HEK293 (cell line): ENCODE measurements around the gene TLCD3A.

Experiments used
- CTCF ChIA-PET: fragments of 350-600 bp; formaldehyde crosslinking; extraction: SDS; loops from one replicate; lab custom pipeline; 2021; ENCODE audit warnings: antibody characterized with exemption; lab: Yijun Ruan, JAX
- POLR2A ChIA-PET: fragments of 300-600 bp; formaldehyde crosslinking; extraction: SDS; loops from one replicate; lab custom pipeline; 2020; ENCODE audit warnings: antibody characterized with exemption, inconsistent platforms; lab: Yijun Ruan, JAX
- H3K27ac ChIP-seq: fragments of 200-500 bp; sonication (Bioruptor generic); 2 replicates; pipeline ENCODE4 v1.5.1; 2014; ENCODE audit warnings: low read depth, low read length, control low read depth, inconsistent platforms; ENCODE audit errors: extremely low read depth
- H3K36me3 ChIP-seq, 2 experiments: fragments of 200-500 bp in 1 of 2; sonication (Bioruptor generic) in 1 of 2; 1 replicate in 1 of 2; 2 replicates in 1 of 2; pipeline ENCODE4 v1.5.1; 2014 to 2017; ENCODE audit warnings: inconsistent platforms in 2 of 2, low read length in 2 of 2; ENCODE audit not compliant: control insufficient read depth in 2 of 2, insufficient read depth in 1 of 2
- H3K4me1 ChIP-seq: fragments of 200-500 bp; sonication (Bioruptor generic); 2 replicates; pipeline ENCODE4 v1.5.1; 2014; ENCODE audit warnings: mild to moderate bottlenecking, low read length, inconsistent platforms; ENCODE audit not compliant: control insufficient read depth, insufficient read depth
- H3K4me3 ChIP-seq: 2 replicates; pipeline ENCODE4 v1.5.1; 2011; ENCODE audit warnings: low read depth, mild to moderate bottlenecking, control low read depth, low read length, moderate library complexity
- H3K9me3 ChIP-seq: fragments of 200-500 bp; sonication (Bioruptor generic); 2 replicates; pipeline ENCODE4 v1.5.1; 2014; ENCODE audit warnings: low read depth, low read length, inconsistent platforms; ENCODE audit not compliant: control insufficient read depth, insufficient read depth
- BCL6B ChIP-seq: fragments of 450-650 bp; formaldehyde crosslinking; IDR thresholded peaks from 2 replicates; pipeline ENCODE4 v1.5.1; 2017; ENCODE audit warnings: missing biosample characterization, missing genetic modification characterization
- HOXA7 ChIP-seq: sonication (generic); formaldehyde crosslinking; IDR thresholded peaks from 2 replicates; pipeline ENCODE4 v1.8.1; 2022; ENCODE audit warnings: missing genetic modification reagents, borderline replicate concordance
- HOXD13 ChIP-seq: sonication (generic); formaldehyde crosslinking; IDR thresholded peaks from 2 replicates; pipeline ENCODE4 v1.8.0; 2022; ENCODE audit warnings: missing genetic modification reagents, borderline replicate concordance
- KLF1 ChIP-seq: fragments of 450-650 bp; formaldehyde crosslinking; IDR thresholded peaks from 2 replicates; pipeline ENCODE4 v1.5.1; 2016; ENCODE audit warnings: missing biosample characterization, missing genetic modification characterization
- OSR2 ChIP-seq: fragments of 450-650 bp; formaldehyde crosslinking; IDR thresholded peaks from 2 replicates; pipeline ENCODE4 v1.5.1; 2016; ENCODE audit warnings: missing biosample characterization, missing genetic modification characterization
- WT1 ChIP-seq: fragments of 450-650 bp; formaldehyde crosslinking; IDR thresholded peaks from 2 replicates; pipeline ENCODE4 v1.5.1; 2016; ENCODE audit warnings: missing biosample characterization, missing genetic modification characterization
- ZIC2 ChIP-seq: fragments of 450-650 bp; formaldehyde crosslinking; IDR thresholded peaks from 2 replicates; pipeline ENCODE4 v1.5.1; 2016; ENCODE audit warnings: missing biosample characterization, missing genetic modification characterization
- ZNF157 ChIP-seq: fragments of 450-650 bp; formaldehyde crosslinking; IDR thresholded peaks from 2 replicates; pipeline ENCODE4 v1.5.1; 2016; ENCODE audit warnings: missing biosample characterization, missing genetic modification characterization
- ZNF214 ChIP-seq: fragments of 450-650 bp; formaldehyde crosslinking; IDR thresholded peaks from 2 replicates; pipeline ENCODE4 v1.5.1; 2017; ENCODE audit warnings: missing biosample characterization, mild to moderate bottlenecking, missing genetic modification characterization, borderline replicate concordance
- ZNF391 ChIP-seq: fragments of 450-650 bp; formaldehyde crosslinking; IDR thresholded peaks from 2 replicates; pipeline ENCODE4 v1.5.1; 2016; ENCODE audit warnings: low read depth, missing biosample characterization, missing genetic modification characterization, borderline replicate concordance
- ZNF394 ChIP-seq: fragments of 450-650 bp; formaldehyde crosslinking; IDR thresholded peaks from 2 replicates; pipeline ENCODE4 v1.5.1; 2016; ENCODE audit warnings: missing biosample characterization, missing genetic modification characterization, mild to moderate bottlenecking, moderate library complexity, borderline replicate concordance
- ZNF571 ChIP-seq: fragments of 450-650 bp; formaldehyde crosslinking; IDR thresholded peaks from 2 replicates; pipeline ENCODE4 v1.5.0; 2017; ENCODE audit warnings: missing biosample characterization, missing genetic modification characterization
- ZNF600 ChIP-seq: fragments of 450-650 bp; formaldehyde crosslinking; IDR thresholded peaks from 2 replicates; pipeline ENCODE4 v1.5.1; 2016; ENCODE audit warnings: missing biosample characterization, missing genetic modification characterization
- ZNF677 ChIP-seq: fragments of 450-650 bp; IDR thresholded peaks from 2 replicates; pipeline ENCODE4 v1.5.0; 2018; ENCODE audit warnings: missing biosample characterization, mild to moderate bottlenecking, missing genetic modification characterization, moderate library complexity
- TF ChIP-seq, protein P1 (sequence below): fragments of 450-650 bp; formaldehyde crosslinking; IDR thresholded peaks from 2 replicates; pipeline ENCODE4 v1.5.1; 2016; ENCODE audit warnings: missing biosample characterization, missing genetic modification characterization
- TF ChIP-seq, protein P2 (sequence below): fragments of 450-650 bp; formaldehyde crosslinking; IDR thresholded peaks from 2 replicates; pipeline ENCODE4 v1.5.1; 2016; ENCODE audit warnings: missing biosample characterization, missing genetic modification characterization

The TLCD3A gene

GRCh38 chr17:742147-742793 lies 9.9 kb downstream of the TLCD3A start (continued):
- TF ChIP-seq, protein P1, sequence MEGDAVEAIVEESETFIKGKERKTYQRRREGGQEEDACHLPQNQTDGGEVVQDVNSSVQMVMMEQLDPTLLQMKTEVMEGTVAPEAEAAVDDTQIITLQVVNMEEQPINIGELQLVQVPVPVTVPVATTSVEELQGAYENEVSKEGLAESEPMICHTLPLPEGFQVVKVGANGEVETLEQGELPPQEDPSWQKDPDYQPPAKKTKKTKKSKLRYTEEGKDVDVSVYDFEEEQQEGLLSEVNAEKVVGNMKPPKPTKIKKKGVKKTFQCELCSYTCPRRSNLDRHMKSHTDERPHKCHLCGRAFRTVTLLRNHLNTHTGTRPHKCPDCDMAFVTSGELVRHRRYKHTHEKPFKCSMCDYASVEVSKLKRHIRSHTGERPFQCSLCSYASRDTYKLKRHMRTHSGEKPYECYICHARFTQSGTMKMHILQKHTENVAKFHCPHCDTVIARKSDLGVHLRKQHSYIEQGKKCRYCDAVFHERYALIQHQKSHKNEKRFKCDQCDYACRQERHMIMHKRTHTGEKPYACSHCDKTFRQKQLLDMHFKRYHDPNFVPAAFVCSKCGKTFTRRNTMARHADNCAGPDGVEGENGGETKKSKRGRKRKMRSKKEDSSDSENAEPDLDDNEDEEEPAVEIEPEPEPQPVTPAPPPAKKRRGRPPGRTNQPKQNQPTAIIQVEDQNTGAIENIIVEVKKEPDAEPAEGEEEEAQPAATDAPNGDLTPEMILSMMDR (tag by site-specific recombination): peak; percentile 26; the same call in 1 of the 2 replicates
- TF ChIP-seq ZNF214 (tag by site-specific recombination) (no peak), WT1 (tag by site-specific recombination) (no peak), KLF1 (tag by site-specific recombination) (no peak), ZNF677 (tag by site-specific recombination) (0 out of 2 replicates have a peak, but pooled peaks have one; percentile 55), BCL6B (tag by site-specific recombination) (no peak), ZNF157 (tag by site-specific recombination) (no peak), ZIC2 (peak; percentile 95), ZNF600 (tag by site-specific recombination) (peak; percentile 81), OSR2 (tag by site-specific recombination) (peak; percentile 38; the same call in 1 of the 2 replicates), ZNF394 (no peak), HOXA7 (CRISPR knock-in tag) (no peak), ZNF391 (tag by site-specific recombination) (no peak)
- TF ChIP-seq, all 188 proteins: peak for 7

- no peaks in the 10 kb centered on the region for H3K4me1 ChIP-seq
- ChIA-PET CTCF (no interaction called here), POLR2A (no interaction called here)
- H3K9me3 ChIP-seq: no peaks in the 10 kb centered on the region
- H3K4me3 ChIP-seq: no peak overlapping the region
- no peak overlapping the region for H3K27ac ChIP-seq
- peaks cover 40 to 95% of the 10 kb centered on the region in 2 experiments for H3K36me3 ChIP-seq
- TF ChIP-seq, protein P2, sequence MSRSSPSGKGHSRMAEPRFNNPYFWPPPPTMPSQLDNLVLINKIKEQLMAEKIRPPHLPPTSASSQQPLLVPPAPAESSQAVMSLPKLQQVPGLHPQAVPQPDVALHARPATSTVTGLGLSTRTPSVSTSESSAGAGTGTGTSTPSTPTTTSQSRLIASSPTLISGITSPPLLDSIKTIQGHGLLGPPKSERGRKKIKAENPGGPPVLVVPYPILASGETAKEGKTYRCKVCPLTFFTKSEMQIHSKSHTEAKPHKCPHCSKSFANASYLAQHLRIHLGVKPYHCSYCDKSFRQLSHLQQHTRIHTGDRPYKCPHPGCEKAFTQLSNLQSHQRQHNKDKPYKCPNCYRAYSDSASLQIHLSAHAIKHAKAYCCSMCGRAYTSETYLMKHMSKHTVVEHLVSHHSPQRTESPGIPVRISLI: 0 out of 2 replicates have a peak, but pooled peaks have one; percentile 39
- TF ChIP-seq HOXD13 (CRISPR knock-in tag): no peak
These were observed 10.7 kb downstream of the TLCD3A start for GRCh38 chr17:743139-743538.

DNA sequence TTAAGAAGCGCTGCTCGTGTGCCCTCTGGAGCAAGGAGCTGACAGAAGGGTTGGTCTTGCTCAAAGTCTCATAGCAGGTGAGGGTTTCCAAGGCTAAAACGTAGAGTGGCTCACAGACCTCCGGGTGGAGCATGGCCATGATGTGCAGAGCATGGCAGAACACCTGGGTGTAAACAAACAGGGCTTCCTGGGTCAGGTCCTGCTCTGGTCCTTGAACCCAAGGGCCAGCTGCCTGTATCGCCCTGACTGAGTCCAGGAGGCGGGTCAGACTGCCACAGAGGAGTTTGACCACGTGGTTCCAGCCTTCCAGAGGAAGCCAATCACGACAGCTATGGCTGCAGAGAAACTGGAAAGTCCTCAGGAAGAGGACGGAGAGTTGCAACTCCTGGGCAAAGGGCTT lies 12.5 kb downstream of the TLCD3A start:
- Histone ChIP-seq H3K27ac (0 out of 2 replicates have a peak overlapping the region, but pooled peaks have one; percentile 17), H3K36me3 (peaks cover 26 to 97% of the 10 kb centered on the region in 2 experiments), H3K4me3 (no peak overlapping the region), H3K9me3 (no peaks in the 10 kb centered on the region), H3K4me1 (no peaks in the 10 kb centered on the region)
- POLR2A ChIA-PET: interaction anchor here (0.6 to 1.5 kb wide), 2 partner anchors 10 to 284 kb away, joined by 3 to 4 read pairs; no protein-coding TSS in a partner anchor
- CTCF ChIA-PET: no interaction called here
- no peak for TF ChIP-seq ZNF571 (tag by site-specific recombination)
- peak; percentile 21; the same call in 1 of the 2 replicates for TF ChIP-seq ZNF600 (tag by site-specific recombination)
- TF ChIP-seq, all 188 proteins: peak for 1
